Measurements from ENCODE around the gene KCNMA1. TPM values are rescaled to one million over a fixed set of nuclear protein-coding genes. Genes with fewer than 3 reads are reported as not detected.

Gene KCNMA1
- total and polyA plus RNA-seq, 10 of the 15 experiments (the other 5 are each of a cell fraction or from before 2014, with no cell fraction given): 8.5 to 77.0 (median 21.3) TPM

GRCh38 chr10:77233466-77233865 is 404.1 kb downstream of the KCNMA1 start:
- in situ Hi-C loops (cut with MboI): no loop called here
- FAIRE-seq (no peak), DNase-seq (ENCODE audit: low read depth, low spot score) (no peak), ATAC-seq (no peak)
- CTCF ChIA-PET: no interaction called here
- WGBS (ENCODE audit: insufficient coverage, insufficient replicate concordance, low lambda C conversion rate, missing lambda C conversion rate): 83% methylated on average over 7 of the region's 7 CpGs
- RAD21 ChIA-PET (ENCODE audit: unreplicated experiment): no interaction called here
- Histone ChIP-seq H3K27me3 (replicated peaks in 1 of 2; ENCODE audit: control insufficient read depth in 2 of 2, insufficient read depth in 2 of 2, low read length in 1 of 2) (no peaks in the 10 kb centered on the region), H3K4me3 (no peak overlapping the region), H3K9me3 (replicated peaks; ENCODE audit: control insufficient read depth, insufficient read depth, low read length) (no peaks in the 10 kb centered on the region), H3K27ac (ENCODE audit: control insufficient read depth, insufficient read depth) (no peak overlapping the region), H3K36me3 (ENCODE audit: control insufficient read depth in 2 of 2, insufficient read depth in 2 of 2, low read length in 1 of 2) (no peaks in the 10 kb centered on the region), H3K79me2 (ENCODE audit: control insufficient read depth, insufficient read depth, low read length) (no peaks in the 10 kb centered on the region), H3K9ac (ENCODE audit: control insufficient read depth, insufficient read depth, low read length) (no peak overlapping the region), H4K20me1 (ENCODE audit: control insufficient read depth, insufficient read depth) (no peaks in the 10 kb centered on the region), H2AFZ (ENCODE audit: control insufficient read depth, low read depth, low read length) (no peak overlapping the region), H3K4me1 (ENCODE audit: control insufficient read depth, insufficient read depth, low read length) (no peaks in the 10 kb centered on the region), H3K4me2 (ENCODE audit: control insufficient read depth, insufficient read depth) (no peak overlapping the region)
- intact Hi-C loops (cut with micrococcal nuclease; ENCODE audit: unreplicated experiment): no loop called here
- SMC1A ChIA-PET (ENCODE audit: uncharacterized antibody, unreplicated experiment): no interaction called here
- POLR2A ChIA-PET: no interaction called here
- BruUV-seq (replicated peaks): no TSS peak
- no peak for TF ChIP-seq TARDBP (IDR thresholded peaks at IDR 0.05; ENCODE audit: borderline replicate concordance)
- TF ChIP-seq IRF3 (IDR thresholded peaks at IDR 0.05): no peak
- no peak for TF ChIP-seq POLR2AphosphoS2 (IDR thresholded peaks at IDR 0.05; ENCODE audit: low read depth, low read length)
- no peak for TF ChIP-seq ATF2 (IDR thresholded peaks at IDR 0.05; ENCODE audit: low read length)
- TF ChIP-seq HDGF (IDR thresholded peaks at IDR 0.05): no peak
- TF ChIP-seq BRCA1 (IDR thresholded peaks at IDR 0.05; ENCODE audit: low read depth, low read length): no peak
- no peak for TF ChIP-seq MEF2A (IDR thresholded peaks at IDR 0.05; ENCODE audit: insufficient read depth, low read depth, low read length)
- no peak for TF ChIP-seq CBFB (IDR thresholded peaks at IDR 0.05; ENCODE audit: low read depth)
- no peak for TF ChIP-seq NR2C1 (IDR thresholded peaks at IDR 0.05)
- TF ChIP-seq NFYA (IDR thresholded peaks at IDR 0.05; ENCODE audit: borderline replicate concordance, low read depth, low read length): no peak
- no peak for TF ChIP-seq ZNF687 (IDR thresholded peaks at IDR 0.05)
- TF ChIP-seq SREBF2 (IDR thresholded peaks at IDR 0.05; ENCODE audit: low read length): no peak
- TF ChIP-seq SUPT20H (IDR thresholded peaks at IDR 0.05; ENCODE audit: borderline replicate concordance, control insufficient read depth, low read depth, low read length): no peak
- TF ChIP-seq MAX (IDR thresholded peaks at IDR 0.05; ENCODE audit: low read depth, low read length): no peak
- no peak for TF ChIP-seq WRNIP1 (IDR thresholded peaks at IDR 0.05; ENCODE audit: borderline replicate concordance, low read depth, low read length)
- no peak for TF ChIP-seq SIN3A (IDR thresholded peaks at IDR 0.05; ENCODE audit: low read depth, low read length)
- no peak for TF ChIP-seq SREBF1 (IDR thresholded peaks at IDR 0.05; ENCODE audit: low read length)
- no peak for TF ChIP-seq SMAD1 (IDR thresholded peaks at IDR 0.05; ENCODE audit: low read depth, partially characterized antibody)
